Left ventricle myocardium inferior (tissue), 1 donor: ENCODE data around the gene ZNF24. TPM values are rescaled to one million over a fixed set of nuclear protein-coding genes. Genes with fewer than 3 reads are reported as not detected.
A peak's percentile ranks its signal among the peaks of the same experiment; 100 is the strongest.

ENCODE experiments used
- DNase-seq: peaks from one replicate; pipeline ENCODE4 v3.0.0-alpha.2; 2020
- H3K27ac ChIP-seq: fragments of 200-600 bp; replicated peaks from 2 replicates; pipeline ENCODE4 v1.8.0; 2021
- H3K27me3 ChIP-seq: fragments of 200-600 bp; 2 replicates; pipeline ENCODE4 v1.8.0; 2021; ENCODE audit warnings: low read depth
- H3K36me3 ChIP-seq: fragments of 200-600 bp; 2 replicates; pipeline ENCODE4 v1.8.0; 2021
- H3K4me1 ChIP-seq: fragments of 200-600 bp; 2 replicates; pipeline ENCODE4 v1.8.0; 2021
- H3K4me3 ChIP-seq: fragments of 200-600 bp; 2 replicates; pipeline ENCODE4 v1.8.0; 2021; ENCODE audit warnings: mild to moderate bottlenecking, moderate library complexity
- H3K9me3 ChIP-seq: fragments of 200-600 bp; replicated peaks from 2 replicates; pipeline ENCODE4 v1.8.0; 2021
- CTCF ChIP-seq: fragments of 200-600 bp; IDR thresholded peaks from 2 replicates; pipeline ENCODE4 v1.8.0; 2021; ENCODE audit warnings: antibody characterized with exemption, mild to moderate bottlenecking, borderline replicate concordance
- intact Hi-C: fragments of 100-400 bp; cut with micrococcal nuclease; formaldehyde crosslinking; loops from one replicate; pipeline ENCODE4 v1.11.0; 2022
- total RNA-seq: library from RNA; stranded (reverse); fragmentation: NEBNext Ultra II Directional; extraction: Animal tissue kit (Norgen Biotek cat#: 25700); gene quantifications from one replicate; pipeline ENCODE4 v1.2.1, GENCODE V29; 2021
- donor health status: DM: no; HTN: yes; CAD: no; lungs with severe emphysema.

The ZNF24 gene
- total RNA-seq, 1 donor from 2014 or later = 44.5 TPM

GRCh38 chr18:35322486-35323458, 21.4 kb downstream of the ZNF24 start:
- intact Hi-C loops = no loop called here

GRCh38 chr18:35311496-35311895, 32.7 kb downstream of the ZNF24 start:
- Histone ChIP-seq H3K27me3 (no peaks in the 10 kb centered on the region), H3K4me3 (no peak overlapping the region), H3K27ac (peak overlapping the region; percentile 33), H3K4me1 (peaks cover 4% of the 10 kb centered on the region), H3K36me3 (peaks cover 37% of the 10 kb centered on the region), H3K9me3 (peaks cover 99% of the 10 kb centered on the region)
- no peak for DNase-seq
- intact Hi-C loops = no loop called here
- no peak for TF ChIP-seq CTCF

More at GRCh38 chr18:35322486-35323458, 21.4 kb downstream of the ZNF24 start:
- no peak for DNase-seq
- no peaks in the 10 kb centered on the region for H3K4me1 ChIP-seq
- H3K27ac ChIP-seq = no peak overlapping the region
- no peak overlapping the region for H3K4me3 ChIP-seq
- H3K9me3 ChIP-seq = peaks cover 6% of the 10 kb centered on the region
- no peak for TF ChIP-seq CTCF
- no peaks in the 10 kb centered on the region for H3K27me3 ChIP-seq
- H3K36me3 ChIP-seq = no peaks in the 10 kb centered on the region

- Histone ChIP-seq H3K4me3 (no peak overlapping the region), H3K9me3 (peaks cover 100% of the 10 kb centered on the region), H3K4me1 (peaks cover 9% of the 10 kb centered on the region), H3K27me3 (no peaks in the 10 kb centered on the region), H3K27ac (no peak overlapping the region), H3K36me3 (peaks cover 79% of the 10 kb centered on the region)
- no peak for TF ChIP-seq CTCF
- DNase-seq = no peak
- intact Hi-C loops = no loop called here
Measured at GRCh38 chr18:35306588-35307250, 37.5 kb downstream of the ZNF24 start.

GRCh38 chr18:35303610-35304009, 40.6 kb downstream of the ZNF24 start:
- TF ChIP-seq CTCF = no peak
- no peak for DNase-seq
- no peak overlapping the region for H3K4me3 ChIP-seq
- peaks cover 91% of the 10 kb centered on the region for H3K36me3 ChIP-seq
- intact Hi-C loops = no loop called here
- H3K27ac ChIP-seq = no peak overlapping the region
- H3K9me3 ChIP-seq = peaks cover 100% of the 10 kb centered on the region
- peaks cover 13% of the 10 kb centered on the region for H3K4me1 ChIP-seq
- H3K27me3 ChIP-seq = no peaks in the 10 kb centered on the region

GRCh38 chr18:35296060-35296459, 48.2 kb downstream of the ZNF24 start:
- no peak for TF ChIP-seq CTCF
- H3K27ac ChIP-seq = peak overlapping the region; percentile 24
- H3K36me3 ChIP-seq = peaks cover 71% of the 10 kb centered on the region
- intact Hi-C loops = no loop called here
- DNase-seq = no peak
- no peaks in the 10 kb centered on the region for H3K27me3 ChIP-seq
- peaks cover 27% of the 10 kb centered on the region for H3K9me3 ChIP-seq
- no peak overlapping the region for H3K4me3 ChIP-seq
- peaks cover 46% of the 10 kb centered on the region for H3K4me1 ChIP-seq
